ENCODE data around the gene OR10G8.

OR10G8 gene

GRCh38 chr11:124078591-124078990, 52.0 kb downstream of the OR10G8 start:
- DNase-seq: no peak

DNA sequence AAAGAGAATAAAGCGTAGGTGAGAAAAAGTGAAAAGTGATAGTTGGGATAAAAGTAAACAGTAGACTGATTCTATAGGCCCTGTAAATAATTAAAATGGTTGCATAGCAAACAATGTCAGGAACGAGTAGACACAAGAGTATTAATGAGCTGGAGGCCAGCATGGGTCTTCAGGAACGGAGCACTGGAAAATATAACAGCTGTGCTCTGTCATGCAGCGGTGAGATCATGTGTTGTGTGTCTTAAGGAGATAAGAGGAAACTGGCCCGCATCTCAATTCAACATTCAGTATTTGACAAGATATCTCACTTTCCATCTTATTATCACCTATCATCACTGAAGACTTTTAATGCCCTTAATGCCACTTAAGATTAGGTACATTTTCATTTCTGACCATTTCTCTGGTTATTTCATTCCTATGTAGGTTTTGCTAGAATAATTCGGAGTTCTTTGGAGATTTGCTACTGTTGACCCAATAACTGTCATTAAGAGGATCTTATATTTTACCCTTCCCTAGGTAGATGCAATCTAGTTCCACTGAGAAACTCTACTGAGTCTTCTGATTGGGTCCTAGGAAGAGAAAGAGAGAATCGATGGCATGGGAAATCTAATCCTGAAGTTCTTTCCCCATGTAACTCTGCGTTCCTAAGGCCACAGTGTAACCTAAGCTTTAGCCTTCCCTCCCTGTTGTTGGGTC, 53.2 kb downstream of the OR10G8 start:
- DNase-seq: no peak
